ENCODE data around the gene ZNF575. TPM values are rescaled to one million over a fixed set of nuclear protein-coding genes. Genes with fewer than 3 reads are reported as not detected.
A peak's percentile ranks its signal among the peaks of the same experiment; 100 is the strongest.

Gene ZNF575
- total RNA-seq, 1 experiment from 2014 or later, result 2.8 TPM

DNA sequence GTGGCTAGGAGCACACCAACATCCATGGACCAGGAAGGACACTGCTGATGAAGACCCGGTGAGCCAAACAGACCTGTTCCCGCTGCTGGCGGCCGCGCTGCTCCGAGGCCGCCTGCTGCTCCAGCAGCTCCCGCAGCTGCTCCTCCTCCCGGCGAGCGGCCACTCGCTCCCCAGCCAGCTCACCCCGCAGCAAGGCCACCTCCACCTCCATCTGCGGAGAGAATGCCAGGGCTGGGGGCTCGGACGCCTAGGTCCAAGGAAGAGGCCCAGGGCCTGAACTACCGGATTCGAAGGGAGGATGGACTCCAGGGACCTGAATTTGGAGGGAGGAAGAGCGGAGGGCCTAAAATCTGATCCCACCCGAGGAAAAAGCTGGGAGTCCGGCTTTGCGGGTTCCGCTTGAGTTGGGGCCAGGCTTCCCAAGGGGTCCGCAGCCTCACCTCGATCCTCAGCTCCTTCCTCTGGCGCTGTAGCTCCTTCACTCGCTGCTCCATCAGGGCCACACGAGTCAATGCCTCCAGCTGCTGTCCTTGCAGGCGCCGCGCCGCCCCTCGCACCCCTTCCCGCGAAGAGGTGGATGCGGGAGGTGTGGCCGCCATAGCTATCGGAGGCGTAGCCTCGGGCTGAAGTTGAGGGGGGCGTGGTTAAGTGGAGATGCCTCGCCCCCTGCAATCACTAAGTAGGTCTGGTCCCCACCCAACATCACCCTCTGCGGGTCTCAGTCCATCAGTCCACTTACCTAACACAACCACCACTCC is 31.1 kb upstream of the ZNF575 start:
- intact Hi-C loops (cut with micrococcal nuclease; ENCODE audit: unreplicated experiment), result no loop called here
- H3K4me3 Mint-ChIP-seq (ENCODE audit: low read depth, unreplicated experiment), result no peak overlapping the region

DNA sequence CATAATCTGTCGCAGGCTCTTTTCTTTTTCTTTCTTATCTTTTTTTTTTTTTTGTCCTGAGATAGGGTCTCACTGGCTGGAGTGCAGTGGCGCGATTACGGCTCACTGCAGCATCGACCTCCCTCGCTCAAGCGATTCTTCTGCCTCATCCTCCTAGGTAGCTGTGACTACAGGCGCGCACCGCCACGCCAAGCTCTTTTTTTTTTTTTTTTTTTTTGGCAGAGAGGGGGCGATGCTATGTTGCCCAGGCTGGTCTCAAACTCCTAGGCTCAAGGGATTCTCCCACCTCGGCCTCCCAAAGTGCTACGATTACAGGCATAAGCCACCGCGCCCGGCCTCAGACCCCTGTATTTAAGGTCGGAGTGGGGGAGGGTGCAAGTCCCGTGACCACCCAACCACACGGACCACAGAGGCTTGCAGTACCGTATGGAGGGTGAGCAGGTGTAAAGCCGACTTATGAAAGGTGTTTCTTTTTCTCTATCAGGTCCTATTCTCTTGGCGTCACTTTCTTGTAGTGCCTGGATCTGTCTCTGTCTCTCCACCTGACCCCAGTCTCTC is 30.5 kb upstream of the ZNF575 start:
- H3K9me3 Mint-ChIP-seq (ENCODE audit: low read depth, unreplicated experiment), result no peaks in the 10 kb centered on the region
- CTCF ChIA-PET, result interaction anchor here (0.6 kb wide), 2 partner anchors 39 to 175 kb away, joined by 3 read pairs; no protein-coding TSS in a partner anchor
- TF ChIP-seq, protein P1, sequence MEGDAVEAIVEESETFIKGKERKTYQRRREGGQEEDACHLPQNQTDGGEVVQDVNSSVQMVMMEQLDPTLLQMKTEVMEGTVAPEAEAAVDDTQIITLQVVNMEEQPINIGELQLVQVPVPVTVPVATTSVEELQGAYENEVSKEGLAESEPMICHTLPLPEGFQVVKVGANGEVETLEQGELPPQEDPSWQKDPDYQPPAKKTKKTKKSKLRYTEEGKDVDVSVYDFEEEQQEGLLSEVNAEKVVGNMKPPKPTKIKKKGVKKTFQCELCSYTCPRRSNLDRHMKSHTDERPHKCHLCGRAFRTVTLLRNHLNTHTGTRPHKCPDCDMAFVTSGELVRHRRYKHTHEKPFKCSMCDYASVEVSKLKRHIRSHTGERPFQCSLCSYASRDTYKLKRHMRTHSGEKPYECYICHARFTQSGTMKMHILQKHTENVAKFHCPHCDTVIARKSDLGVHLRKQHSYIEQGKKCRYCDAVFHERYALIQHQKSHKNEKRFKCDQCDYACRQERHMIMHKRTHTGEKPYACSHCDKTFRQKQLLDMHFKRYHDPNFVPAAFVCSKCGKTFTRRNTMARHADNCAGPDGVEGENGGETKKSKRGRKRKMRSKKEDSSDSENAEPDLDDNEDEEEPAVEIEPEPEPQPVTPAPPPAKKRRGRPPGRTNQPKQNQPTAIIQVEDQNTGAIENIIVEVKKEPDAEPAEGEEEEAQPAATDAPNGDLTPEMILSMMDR (IDR thresholded peaks at IDR 0.05; ENCODE audit: unreplicated experiment), result no peak
- no peaks in the 10 kb centered on the region for H3K27me3 Mint-ChIP-seq (ENCODE audit: unreplicated experiment)
- DNase-seq, result no peak
- intact Hi-C loops (cut with micrococcal nuclease; ENCODE audit: unreplicated experiment), result no loop called here
- no peak overlapping the region for H3K27ac Mint-ChIP-seq (ENCODE audit: unreplicated experiment)
- H3K4me1 Mint-ChIP-seq (ENCODE audit: low read depth, unreplicated experiment), result peaks cover 35% of the 10 kb centered on the region
- peak overlapping the region; percentile 97 for H3K4me3 Mint-ChIP-seq (ENCODE audit: low read depth, unreplicated experiment)
- no TSS peak for BruUV-seq (replicated peaks)
- peaks cover 25% of the 10 kb centered on the region for H3K36me3 Mint-ChIP-seq (ENCODE audit: insufficient read depth, unreplicated experiment)

More for the DNA sequence above, 31.1 kb upstream of the ZNF575 start:
- DNase-seq, result no peak
- TF ChIP-seq, protein P1 (IDR thresholded peaks at IDR 0.05; ENCODE audit: unreplicated experiment), result no peak
- Mint-ChIP-seq H3K27me3 (ENCODE audit: unreplicated experiment) (no peaks in the 10 kb centered on the region), H3K27ac (ENCODE audit: unreplicated experiment) (no peak overlapping the region), H3K4me1 (ENCODE audit: low read depth, unreplicated experiment) (peaks cover 35% of the 10 kb centered on the region), H3K9me3 (ENCODE audit: low read depth, unreplicated experiment) (no peaks in the 10 kb centered on the region), H3K36me3 (ENCODE audit: insufficient read depth, unreplicated experiment) (peaks cover 25% of the 10 kb centered on the region)
- BruUV-seq (replicated peaks), result no TSS peak
- CTCF ChIA-PET, result interaction anchor here (0.6 kb wide), 2 partner anchors 39 to 176 kb away, joined by 3 read pairs; no protein-coding TSS in a partner anchor

DNA sequence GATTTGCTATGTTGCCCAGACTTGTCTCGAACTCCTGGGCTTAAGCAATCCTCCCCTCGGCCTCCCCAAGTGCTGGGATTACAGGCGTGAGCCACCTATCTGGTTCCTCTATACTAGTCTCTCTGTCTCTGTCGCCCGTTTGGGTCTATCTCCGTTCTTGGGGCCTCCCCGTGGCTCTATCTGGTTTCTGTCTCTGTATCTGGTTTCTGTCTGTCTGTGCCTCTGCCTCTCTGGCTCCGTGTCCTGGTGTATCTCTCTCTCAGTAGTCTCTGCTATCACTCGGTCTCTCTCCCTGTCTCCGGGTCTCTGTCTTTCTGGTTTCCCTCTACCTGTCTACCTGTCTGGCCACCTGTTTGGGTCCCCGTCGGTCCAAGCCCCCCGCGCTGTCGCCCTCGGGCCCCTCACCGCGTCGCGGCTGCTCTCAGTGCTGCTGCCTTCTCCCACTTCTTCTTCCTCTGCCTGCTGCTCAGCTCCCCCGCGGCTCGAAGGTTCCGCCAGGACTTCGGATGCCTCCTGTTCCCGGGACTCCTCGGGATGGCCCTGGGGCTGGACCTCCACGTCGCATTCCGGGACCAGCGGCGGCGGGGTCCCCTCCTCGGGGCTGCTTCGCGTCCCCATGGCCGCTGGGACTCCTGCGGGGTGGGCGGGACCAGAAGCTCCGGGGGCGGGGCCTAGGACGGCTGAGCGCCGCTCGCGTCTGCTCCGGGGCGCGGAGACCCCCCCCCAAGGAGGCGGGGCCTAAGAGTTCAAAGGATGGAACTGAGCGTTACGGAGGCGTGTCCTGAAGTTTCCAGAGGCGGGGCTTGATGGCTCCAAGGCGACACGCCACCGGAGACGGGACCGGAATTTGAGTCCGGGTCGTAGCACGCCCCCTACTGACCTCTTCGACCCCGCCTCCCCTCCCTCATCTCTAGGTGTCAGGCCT is 29.2 kb upstream of the ZNF575 start:
- H3K4me3 Mint-ChIP-seq (ENCODE audit: low read depth, unreplicated experiment), result peak overlapping the region; percentile 97
- peak; percentile 99 for DNase-seq
- H3K9me3 Mint-ChIP-seq (ENCODE audit: low read depth, unreplicated experiment), result no peaks in the 10 kb centered on the region
- H3K27ac Mint-ChIP-seq (ENCODE audit: unreplicated experiment), result peak overlapping the region; percentile 24
- intact Hi-C loops (cut with micrococcal nuclease; ENCODE audit: unreplicated experiment), result no loop called here
- peaks cover 28% of the 10 kb centered on the region for H3K36me3 Mint-ChIP-seq (ENCODE audit: insufficient read depth, unreplicated experiment)
- CTCF ChIA-PET, result interaction anchor here (0.5 to 2.8 kb wide), 14 partner anchors 9 to 273 kb away, joined by 3 to 20 read pairs (median 5); partner anchors contain the start of gene LYPD3
- TF ChIP-seq, protein P1 (IDR thresholded peaks at IDR 0.05; ENCODE audit: unreplicated experiment), result no peak
- H3K27me3 Mint-ChIP-seq (ENCODE audit: unreplicated experiment), result no peaks in the 10 kb centered on the region
- H3K4me1 Mint-ChIP-seq (ENCODE audit: low read depth, unreplicated experiment), result peaks cover 32% of the 10 kb centered on the region
- no TSS peak for BruUV-seq (replicated peaks)

Measured in Calu3 (cell line).